HepG2 (cell line): ENCODE results near the gene COG4. TPM values are rescaled to one million over a fixed set of nuclear protein-coding genes. Genes with fewer than 3 reads are reported as not detected.

Experiments used
- AGO2 ChIP-seq: fragments of 200-400 bp; formaldehyde crosslinking; optimal IDR thresholded peaks from 2 replicates; pipeline ENCODE3; 2017; ENCODE audit warnings: mild to moderate bottlenecking, low read depth, low read length, moderate library complexity
- ARNT2 ChIP-seq: sonication (generic); formaldehyde crosslinking; IDR thresholded peaks from 2 replicates; pipeline ENCODE4 v1.8.0; 2022; ENCODE audit warnings: mild to moderate bottlenecking, low read depth, missing genetic modification reagents, moderate library complexity
- CENPX ChIP-seq: sonication (generic); formaldehyde crosslinking; IDR thresholded peaks from 2 replicates; pipeline ENCODE4 v1.9.0; 2021; ENCODE audit warnings: mild to moderate bottlenecking, missing genetic modification reagents, moderate library complexity
- DZIP1 ChIP-seq: sonication (generic); formaldehyde crosslinking; IDR thresholded peaks from 2 replicates; pipeline ENCODE4 v1.5.0; 2020; ENCODE audit warnings: mild to moderate bottlenecking, missing genetic modification reagents
- FLYWCH1 ChIP-seq: sonication (generic); formaldehyde crosslinking; IDR thresholded peaks from 2 replicates; pipeline ENCODE4 v1.8.1; 2023; ENCODE audit warnings: mild to moderate bottlenecking, missing genetic modification reagents
- HMGXB4 ChIP-seq, 2 experiments: sonication (generic) in 1 of 2; formaldehyde crosslinking in 1 of 2; IDR thresholded peaks; 2 replicates each; pipeline versions ENCODE4 v1.4.0 to v1.6.1; 2018 to 2020; ENCODE audit warnings: missing genetic modification reagents in 2 of 2, borderline replicate concordance in 1 of 2, low read depth in 1 of 2, mild to moderate bottlenecking in 1 of 2, missing biosample characterization in 1 of 2
- JARID2 ChIP-seq: sonication (generic); formaldehyde crosslinking; IDR thresholded peaks from 2 replicates; pipeline ENCODE4 v1.8.1; 2023; ENCODE audit warnings: missing genetic modification reagents, inconsistent platforms; ENCODE audit not compliant: insufficient replicate concordance
- MEIS2 ChIP-seq: sonication (generic); formaldehyde crosslinking; IDR thresholded peaks from 2 replicates; pipeline ENCODE4 v1.9.0; 2021; ENCODE audit warnings: mild to moderate bottlenecking, missing genetic modification reagents
- MLLT10 ChIP-seq: sonication (generic); formaldehyde crosslinking; IDR thresholded peaks from 2 replicates; pipeline ENCODE4 v1.4.0; 2020; ENCODE audit warnings: missing genetic modification reagents
- PHF21A ChIP-seq: sonication (generic); formaldehyde crosslinking; IDR thresholded peaks from 2 replicates; pipeline ENCODE4 v1.5.0; 2020; ENCODE audit warnings: mild to moderate bottlenecking, missing genetic modification reagents
- PRDM4 ChIP-seq: sonication (generic); formaldehyde crosslinking; IDR thresholded peaks from 2 replicates; pipeline ENCODE4 v1.9.0; 2021; ENCODE audit warnings: missing genetic modification reagents, borderline replicate concordance
- RAD21 ChIP-seq: fragments of 450-650 bp; formaldehyde crosslinking; IDR thresholded peaks from 2 replicates; pipeline ENCODE4 v1.5.0; 2020; ENCODE audit warnings: mild to moderate bottlenecking
- SKI ChIP-seq: fragments of 450-650 bp; IDR thresholded peaks from one replicate; pipeline ENCODE4 v1.6.1; 2018; ENCODE audit warnings: mild to moderate bottlenecking; ENCODE audit not compliant: partially characterized antibody
- SNAI1 ChIP-seq: sonication (generic); formaldehyde crosslinking; IDR thresholded peaks from 2 replicates; pipeline ENCODE4 v1.5.0; 2020; ENCODE audit warnings: mild to moderate bottlenecking, missing genetic modification reagents, borderline replicate concordance
- SRSF1 ChIP-seq: fragments of 200-400 bp; formaldehyde crosslinking; optimal IDR thresholded peaks from 2 replicates; pipeline ENCODE3; 2017; ENCODE audit warnings: mild to moderate bottlenecking, low read depth, low read length, moderate library complexity
- TCF7 ChIP-seq: sonication (generic); IDR thresholded peaks from 2 replicates; pipeline ENCODE4 v1.6.1; 2016; ENCODE audit warnings: antibody characterized with exemption, low read depth
- TEAD3 ChIP-seq: optimal IDR thresholded peaks from 2 replicates; pipeline ENCODE3; 2016; ENCODE audit warnings: borderline replicate concordance
- TGIF2 ChIP-seq: IDR thresholded peaks from 2 replicates; pipeline ENCODE4 v1.6.1; 2016; ENCODE audit warnings: control low read depth, missing compliant biosample characterization
- ZBTB38 ChIP-seq: sonication (generic); formaldehyde crosslinking; IDR thresholded peaks from 2 replicates; pipeline ENCODE4 v1.5.1; 2020; ENCODE audit warnings: mild to moderate bottlenecking, missing genetic modification reagents
- ZNF234 ChIP-seq: sonication (generic); formaldehyde crosslinking; conservative IDR thresholded peaks from 2 replicates; pipeline ENCODE4 v1.5.1; 2020; ENCODE audit warnings: mild to moderate bottlenecking, missing genetic modification reagents
- ZNF264 ChIP-seq: sonication (generic); formaldehyde crosslinking; IDR thresholded peaks from 2 replicates; pipeline ENCODE4 v1.4.0; 2020; ENCODE audit warnings: missing genetic modification reagents
- ZNF549 ChIP-seq: sonication (generic); formaldehyde crosslinking; IDR thresholded peaks from 2 replicates; pipeline ENCODE4 v1.5.0; 2020; ENCODE audit warnings: missing genetic modification reagents
- ZNF737 ChIP-seq: sonication (generic); formaldehyde crosslinking; IDR thresholded peaks from 2 replicates; pipeline ENCODE4 v1.5.0; 2020; ENCODE audit warnings: missing genetic modification reagents, mild to moderate bottlenecking, borderline replicate concordance
- ZNF784 ChIP-seq: sonication (generic); formaldehyde crosslinking; IDR thresholded peaks from 2 replicates; pipeline ENCODE4 v1.5.1; 2020; ENCODE audit warnings: missing genetic modification reagents, mild to moderate bottlenecking, borderline replicate concordance
- polyA plus RNA-seq, 8 experiments: library from polyadenylated mRNA; depleted of rRNA in 3 of 8; stranded (reverse) in 7 of 8; unstranded in 1 of 8; fragments of >200 nt; fragmentation: Illumina TruSeq in 4 of 8; extraction: Trizol in 4 of 8; gene quantifications; 2 replicates each; pipeline versions ENCODE4 v1.2.1 to v1.2.3, GENCODE V29; 2011 to 2016; ENCODE audit warnings: low read depth in 4 of 8, missing spikeins in 1 of 8, mixed read lengths in 1 of 8; ENCODE audit not compliant: insufficient read depth in 1 of 8
- total RNA-seq, 5 experiments: library from RNA; depleted of rRNA; stranded (reverse); fragments of >200 nt; fragmentation: Illumina TruSeq; extraction: Trizol; gene quantifications; 2 replicates each; pipeline ENCODE4 v1.2.3, GENCODE V29; 2016; ENCODE audit warnings: low read depth in 1 of 5

COG4 gene
- total and polyA plus RNA-seq, 2 of the 13 experiments (the other 11 are each of a cell fraction or from before 2014, with no cell fraction given) = 51.1 to 73.8 TPM

GRCh38 chr16:70438585-70438968 lies 84.8 kb downstream of the COG4 start (continued):
- TF ChIP-seq PRDM4 (CRISPR knock-in tag) = 0 out of 2 replicates have a peak, but pooled peaks have one; percentile 17
- TF ChIP-seq MEIS2 (CRISPR knock-in tag) = peak; percentile 53; the same call in 1 of the 2 replicates
- TF ChIP-seq ARNT2 (CRISPR knock-in tag) = 0 out of 2 replicates have a peak, but pooled peaks have one; percentile 17
- no peak for TF ChIP-seq SKI
- TF ChIP-seq ZNF549 (CRISPR knock-in tag) = no peak
- TF ChIP-seq JARID2 = no peak
- TF ChIP-seq SNAI1 (CRISPR knock-in tag) = no peak
- TF ChIP-seq RAD21 (CRISPR knock-in tag) = peak; percentile 26; the same call in 1 of the 2 replicates
- peak; percentile 5; the same call in 1 of the 2 replicates for TF ChIP-seq ZNF784 (CRISPR knock-in tag)
- TF ChIP-seq FLYWCH1 (CRISPR knock-in tag) = no peak
- no peak for TF ChIP-seq DZIP1
- no peak for TF ChIP-seq ZNF264
- TF ChIP-seq TGIF2 (CRISPR knock-in tag) = no peak
- no peak for TF ChIP-seq SRSF1
- no peak for TF ChIP-seq ZNF737
- TF ChIP-seq ZNF234 (CRISPR knock-in tag) = no peak
- TF ChIP-seq HMGXB4 (CRISPR knock-in tag; IDR thresholded peaks at IDR 0.05; ENCODE audit: borderline replicate concordance in 1 of 2, low read depth in 1 of 2) = no peak
- 0 out of 2 replicates have a peak, but pooled peaks have one; percentile 14 for TF ChIP-seq PHF21A (CRISPR knock-in tag)
- TF ChIP-seq TEAD3 (CRISPR knock-in tag) = no peak
- TF ChIP-seq TCF7 = no peak
- no peak for TF ChIP-seq CENPX (CRISPR knock-in tag)
- no peak for TF ChIP-seq AGO2
- no peak for TF ChIP-seq MLLT10 (CRISPR knock-in tag)
- TF ChIP-seq ZBTB38 = no peak
